Endothelial cell of umbilical vein (primary cell): Measurements from ENCODE around the gene AKAP6. TPM values are rescaled to one million over a fixed set of nuclear protein-coding genes. Genes with fewer than 3 reads are reported as not detected.
A peak's percentile ranks its signal among the peaks of the same experiment; 100 is the strongest.

Source experiments
- BruUV-seq: library from RNA; stranded (reverse); fragments of 400-500 nt; replicated peaks from 2 replicates; lab custom pipeline; 2021; lab: Mats Ljungman, UMichigan
- CTCF ChIA-PET: fragments of 300-600, 350-600 bp; sonication (Branson Sonifier 250); formaldehyde crosslinking; loops from one replicate; lab custom pipeline; 2021; ENCODE audit warnings: antibody characterized with exemption, inconsistent platforms; lab: Charles Lee
- POLR2A ChIA-PET: fragments of 300-600, 350-600 bp; sonication (Branson Sonifier 250); formaldehyde crosslinking; loops from one replicate; lab custom pipeline; 2021; ENCODE audit warnings: antibody characterized with exemption, inconsistent platforms; lab: Charles Lee
- DNase-seq: peaks from one replicate; pipeline ENCODE4 v3.0.0-alpha.2; 2011; ENCODE audit warnings: low read depth, low spot score
- FAIRE-seq: peaks from 2 replicates; lab custom pipeline; 2011; peaks lifted over from hg19 to GRCh38; lab: Jason Lieb, UNC
- H2AFZ ChIP-seq: 2 replicates; pipeline ENCODE4 v1.6.0; 2012; ENCODE audit warnings: low read depth, low read length, control low read depth, inconsistent platforms
- H3K27ac ChIP-seq: 2 replicates; pipeline ENCODE4 v1.5.1; 2011; ENCODE audit warnings: low read depth, mild to moderate bottlenecking, control low read depth, low read length, moderate library complexity; ENCODE audit not compliant: insufficient read depth
- H3K27me3 ChIP-seq, 2 experiments: 2 replicates each; pipeline versions ENCODE4 v1.6.0 to v1.6.1; 2011; ENCODE audit warnings: low read length in 2 of 2, mixed read lengths in 1 of 2; ENCODE audit not compliant: control insufficient read depth in 2 of 2, insufficient read depth in 2 of 2
- H3K36me3 ChIP-seq, 2 experiments: 2 replicates in 1 of 2; 3 replicates in 1 of 2; pipeline ENCODE4 v1.5.1; 2011; ENCODE audit warnings: low read length in 2 of 2, mild to moderate bottlenecking in 1 of 2, moderate library complexity in 1 of 2; ENCODE audit not compliant: control insufficient read depth in 2 of 2, insufficient read depth in 2 of 2; ENCODE audit errors: extremely low read depth in 1 of 2
- H3K4me1 ChIP-seq: 3 replicates; pipeline ENCODE4 v1.5.1; 2011; ENCODE audit warnings: mild to moderate bottlenecking, low read length; ENCODE audit not compliant: control insufficient read depth, insufficient read depth; ENCODE audit errors: extremely low read depth
- H3K4me2 ChIP-seq: 2 replicates; pipeline ENCODE4 v1.6.1; 2011; ENCODE audit warnings: low read length, control low read depth, mixed read lengths; ENCODE audit not compliant: insufficient read depth
- H3K4me3 ChIP-seq, 3 experiments: fragments of 200-600 bp in 1 of 3; sonication (generic), shearing (Covaris generic) in 1 of 3; replicated peaks in 1 of 3; 2 replicates each; pipeline ENCODE4 v1.5.1; 2011 to 2016; ENCODE audit warnings: control low read depth in 3 of 3, low read length in 3 of 3, mild to moderate bottlenecking in 2 of 3, inconsistent platforms in 1 of 3, low read depth in 1 of 3, moderate library complexity in 1 of 3; ENCODE audit not compliant: insufficient read depth in 1 of 3
- H3K79me2 ChIP-seq: 2 replicates; pipeline ENCODE4 v1.6.0; 2012; ENCODE audit warnings: low read length, inconsistent platforms; ENCODE audit not compliant: control insufficient read depth, insufficient read depth
- H3K9ac ChIP-seq: replicated peaks from 2 replicates; pipeline ENCODE3; 2011; ENCODE audit warnings: low read length, control low read depth; ENCODE audit not compliant: insufficient read depth; ENCODE audit errors: extremely low read depth
- H3K9me1 ChIP-seq: replicated peaks from 3 replicates; pipeline ENCODE4 v1.6.0; 2011; ENCODE audit warnings: mild to moderate bottlenecking, low read length; ENCODE audit not compliant: control insufficient read depth, insufficient read depth; ENCODE audit errors: extremely low read depth
- H3K9me3 ChIP-seq: replicated peaks from 2 replicates; pipeline ENCODE4 v1.5.1; 2012; ENCODE audit warnings: low read length, inconsistent platforms; ENCODE audit not compliant: control insufficient read depth, insufficient read depth
- H4K20me1 ChIP-seq: replicated peaks from 2 replicates; pipeline ENCODE3; 2011; ENCODE audit warnings: mild to moderate bottlenecking, low read length; ENCODE audit not compliant: control insufficient read depth, insufficient read depth; ENCODE audit errors: extremely low read depth
- CTCF ChIP-seq, 2 donors: IDR thresholded peaks; 1 replicate in 1 of 2; 2 replicates in 1 of 2; pipeline ENCODE4 v1.5.1; 2011; ENCODE audit warnings: low read length in 2 of 2, mild to moderate bottlenecking in 2 of 2, moderate library complexity in 2 of 2, control low read depth in 1 of 2, inconsistent platforms in 1 of 2, low read depth in 1 of 2; ENCODE audit not compliant: insufficient read depth in 1 of 2; ENCODE audit errors: extremely low read depth in 1 of 2
- EZH2 ChIP-seq: IDR thresholded peaks from 2 replicates; pipeline ENCODE4 v1.6.1; 2012; ENCODE audit warnings: borderline replicate concordance, low read depth, mild to moderate bottlenecking, moderate library complexity, low read length, inconsistent platforms; ENCODE audit not compliant: severe bottlenecking
- FOS ChIP-seq: IDR thresholded peaks from 2 replicates; pipeline ENCODE4 v1.6.1; 2011; ENCODE audit warnings: mild to moderate bottlenecking, low read length, moderate library complexity, borderline replicate concordance; ENCODE audit not compliant: insufficient read depth
- JUN ChIP-seq: IDR thresholded peaks from 2 replicates; pipeline ENCODE4 v1.6.1; 2011; ENCODE audit warnings: borderline replicate concordance, low read depth; ENCODE audit not compliant: insufficient read length, insufficient read depth
- MAX ChIP-seq: IDR thresholded peaks from 2 replicates; pipeline ENCODE4 v1.6.1; 2011; ENCODE audit not compliant: insufficient read depth, insufficient read length
- MYC ChIP-seq: IDR thresholded peaks from one replicate; pipeline ENCODE4 v1.6.1; 2011; ENCODE audit warnings: mild to moderate bottlenecking, low read depth, low read length
- POLR2AphosphoS5 ChIP-seq: IDR thresholded peaks from 2 replicates; pipeline ENCODE4 v1.6.1; 2012; ENCODE audit warnings: low read depth, mild to moderate bottlenecking, control low read depth, low read length, moderate library complexity; ENCODE audit not compliant: insufficient read depth
- dilution Hi-C: fragments of 300-500 bp; cut with MboI; formaldehyde crosslinking; loops from one replicate; pipeline ENCODE4 v1.15.0; 2019; ENCODE audit warnings: low sequenced_read_pairs; ENCODE audit not compliant: extremely low pct_ligation_motif_present
- intact Hi-C: fragments of 100-400 bp; cut with micrococcal nuclease; formaldehyde crosslinking; loops from one replicate; pipeline ENCODE4 v1.10.0; 2022
- polyA plus RNA-seq, 4 experiments: library from polyadenylated mRNA; depleted of rRNA in 3 of 4; stranded (reverse) in 3 of 4; unstranded in 1 of 4; fragments of >200 nt; gene quantifications; 2 replicates each; pipeline versions ENCODE4 v1.2.1 to v1.2.3, GENCODE V29; 2011 to 2012; ENCODE audit warnings: missing spikeins in 1 of 4
- total RNA-seq: library from RNA; stranded (reverse); gene quantifications from 2 replicates; pipeline ENCODE4 v1.2.3, GENCODE V29; 2021

Gene AKAP6
- total and polyA plus RNA-seq, 2 donors (not counting 3 experiments of a cell fraction or from before 2014, with no cell fraction given) = 0.03 to 0.49 TPM

GRCh38 chr14:32608857-32609256 lies 279.8 kb downstream of the AKAP6 start:
- no peak overlapping the region for H2AFZ ChIP-seq
- BruUV-seq = no TSS peak
- intact Hi-C loops = loop anchor here (5.0 kb wide), 1 partner anchor 93 kb away; no protein-coding TSS in a partner anchor
- H3K9ac ChIP-seq = no peak overlapping the region
- H4K20me1 ChIP-seq = no peaks in the 10 kb centered on the region
- no peak overlapping the region for H3K27ac ChIP-seq
- no peaks in the 10 kb centered on the region for H3K9me1 ChIP-seq
- peak; percentile 4 for FAIRE-seq
- H3K79me2 ChIP-seq = no peaks in the 10 kb centered on the region
- ChIA-PET POLR2A (no interaction called here), CTCF (no interaction called here)
- dilution Hi-C loops = no loop called here
- no peaks in the 10 kb centered on the region for H3K27me3 ChIP-seq
- TF ChIP-seq POLR2AphosphoS5 (no peak), FOS (peak; percentile 52), JUN (no peak), CTCF (IDR thresholded peaks at IDR 0.05; ENCODE audit: extremely low read depth in 1 of 2, insufficient read depth in 1 of 2, low read depth in 1 of 2, low read length in 2 of 2) (no peak)
- peaks cover 5% of the 10 kb centered on the region for H3K4me1 ChIP-seq
- no peak overlapping the region for H3K4me2 ChIP-seq
- H3K4me3 ChIP-seq = no peak overlapping the region
- H3K36me3 ChIP-seq = no peaks in the 10 kb centered on the region
- DNase-seq = peak; percentile 60
- H3K9me3 ChIP-seq = no peaks in the 10 kb centered on the region

DNA sequence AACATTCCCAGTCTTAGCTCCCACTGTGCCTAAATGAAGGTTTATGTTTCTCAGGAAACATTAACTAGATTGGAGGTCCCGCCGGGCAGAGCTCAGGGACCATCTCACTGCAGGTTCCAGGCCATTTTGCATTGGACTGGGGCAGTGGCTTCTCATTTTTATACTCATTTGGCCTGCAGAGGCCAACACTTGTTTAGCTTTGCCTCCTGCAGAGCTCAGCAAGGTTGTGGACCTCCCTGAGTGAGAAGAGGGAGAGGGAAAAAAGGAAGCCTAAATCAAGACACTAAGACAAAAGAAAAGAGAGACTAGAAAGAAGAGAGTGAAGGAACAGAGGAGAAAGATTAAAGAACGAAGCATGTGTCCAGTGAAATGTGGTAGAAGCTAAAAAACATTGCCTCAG lies 280.3 kb downstream of the AKAP6 start:
- H3K9me1 ChIP-seq = no peaks in the 10 kb centered on the region
- intact Hi-C loops (loop anchor here (5.0 kb wide), 1 partner anchor 93 kb away; no protein-coding TSS in a partner anchor), dilution Hi-C loops (no loop called here)
- H3K79me2 ChIP-seq = no peaks in the 10 kb centered on the region
- no peak overlapping the region for H3K9ac ChIP-seq
- H3K9me3 ChIP-seq = no peaks in the 10 kb centered on the region
- no peaks in the 10 kb centered on the region for H4K20me1 ChIP-seq
- DNase-seq = no peak
- no peaks in the 10 kb centered on the region for H3K27me3 ChIP-seq
- H3K36me3 ChIP-seq = no peaks in the 10 kb centered on the region
- POLR2A ChIA-PET = no interaction called here
- no peak for TF ChIP-seq CTCF (IDR thresholded peaks at IDR 0.05; ENCODE audit: extremely low read depth in 1 of 2, insufficient read depth in 1 of 2, low read depth in 1 of 2, low read length in 2 of 2)
- TF ChIP-seq MAX = no peak
- TF ChIP-seq FOS = no peak
- TF ChIP-seq EZH2 = no peak
- no peak for TF ChIP-seq MYC
- H3K4me3 ChIP-seq = no peak overlapping the region
- CTCF ChIA-PET = interaction anchor here (0.6 kb wide), 1 partner anchor 1015 kb away, joined by 3 read pairs; no protein-coding TSS in a partner anchor
- H3K27ac ChIP-seq = no peak overlapping the region
- FAIRE-seq = no peak
- H3K4me1 ChIP-seq = peaks cover 5% of the 10 kb centered on the region
- no TSS peak for BruUV-seq
- H2AFZ ChIP-seq = no peak overlapping the region
- no peak overlapping the region for H3K4me2 ChIP-seq
